Measurements from ENCODE around the gene PHC2.

PHC2 gene

DNA sequence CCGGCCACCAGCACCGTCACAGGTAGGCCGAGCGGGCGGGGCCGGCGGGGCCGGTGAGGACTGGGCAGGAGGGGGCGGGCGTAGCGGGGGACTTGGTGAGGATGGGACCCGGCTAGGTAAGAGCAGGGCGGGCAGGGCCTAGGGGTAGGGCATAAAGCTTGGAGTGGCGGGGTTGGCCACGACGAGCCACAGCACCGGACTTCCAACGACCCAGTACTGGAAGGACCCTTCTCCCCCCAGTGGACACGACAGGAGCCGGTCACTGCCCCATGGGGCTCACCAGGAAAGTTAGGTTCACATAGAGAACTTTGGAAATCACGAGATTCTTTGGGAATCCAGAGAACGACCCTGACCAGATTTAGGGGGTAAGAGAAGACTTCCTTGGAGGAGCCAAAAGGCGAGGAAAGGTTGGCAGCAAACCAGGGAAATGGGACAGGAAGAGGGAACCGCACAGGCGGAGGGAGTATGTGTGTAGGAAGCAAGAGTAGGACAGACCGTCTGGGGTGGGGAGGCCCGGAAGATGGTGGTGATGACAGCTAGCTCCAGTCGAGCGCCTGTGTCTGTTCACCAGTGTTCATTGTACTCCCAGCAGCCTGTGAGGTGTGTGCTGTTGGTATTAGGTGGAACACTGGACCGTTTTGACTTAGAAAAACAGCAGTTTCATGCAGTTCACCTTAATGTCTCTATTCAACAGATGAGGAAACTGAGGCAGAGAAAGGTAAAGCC lies 154.2 kb downstream of the PHC2 start:
- TF ChIP-seq, protein P1, sequence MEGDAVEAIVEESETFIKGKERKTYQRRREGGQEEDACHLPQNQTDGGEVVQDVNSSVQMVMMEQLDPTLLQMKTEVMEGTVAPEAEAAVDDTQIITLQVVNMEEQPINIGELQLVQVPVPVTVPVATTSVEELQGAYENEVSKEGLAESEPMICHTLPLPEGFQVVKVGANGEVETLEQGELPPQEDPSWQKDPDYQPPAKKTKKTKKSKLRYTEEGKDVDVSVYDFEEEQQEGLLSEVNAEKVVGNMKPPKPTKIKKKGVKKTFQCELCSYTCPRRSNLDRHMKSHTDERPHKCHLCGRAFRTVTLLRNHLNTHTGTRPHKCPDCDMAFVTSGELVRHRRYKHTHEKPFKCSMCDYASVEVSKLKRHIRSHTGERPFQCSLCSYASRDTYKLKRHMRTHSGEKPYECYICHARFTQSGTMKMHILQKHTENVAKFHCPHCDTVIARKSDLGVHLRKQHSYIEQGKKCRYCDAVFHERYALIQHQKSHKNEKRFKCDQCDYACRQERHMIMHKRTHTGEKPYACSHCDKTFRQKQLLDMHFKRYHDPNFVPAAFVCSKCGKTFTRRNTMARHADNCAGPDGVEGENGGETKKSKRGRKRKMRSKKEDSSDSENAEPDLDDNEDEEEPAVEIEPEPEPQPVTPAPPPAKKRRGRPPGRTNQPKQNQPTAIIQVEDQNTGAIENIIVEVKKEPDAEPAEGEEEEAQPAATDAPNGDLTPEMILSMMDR (IDR thresholded peaks at IDR 0.05; ENCODE audit: insufficient read depth, missing control alignments): no peak
- DNase-seq (ENCODE audit: insufficient read length, low spot score) (no peak), FAIRE-seq (no peak)

DNA sequence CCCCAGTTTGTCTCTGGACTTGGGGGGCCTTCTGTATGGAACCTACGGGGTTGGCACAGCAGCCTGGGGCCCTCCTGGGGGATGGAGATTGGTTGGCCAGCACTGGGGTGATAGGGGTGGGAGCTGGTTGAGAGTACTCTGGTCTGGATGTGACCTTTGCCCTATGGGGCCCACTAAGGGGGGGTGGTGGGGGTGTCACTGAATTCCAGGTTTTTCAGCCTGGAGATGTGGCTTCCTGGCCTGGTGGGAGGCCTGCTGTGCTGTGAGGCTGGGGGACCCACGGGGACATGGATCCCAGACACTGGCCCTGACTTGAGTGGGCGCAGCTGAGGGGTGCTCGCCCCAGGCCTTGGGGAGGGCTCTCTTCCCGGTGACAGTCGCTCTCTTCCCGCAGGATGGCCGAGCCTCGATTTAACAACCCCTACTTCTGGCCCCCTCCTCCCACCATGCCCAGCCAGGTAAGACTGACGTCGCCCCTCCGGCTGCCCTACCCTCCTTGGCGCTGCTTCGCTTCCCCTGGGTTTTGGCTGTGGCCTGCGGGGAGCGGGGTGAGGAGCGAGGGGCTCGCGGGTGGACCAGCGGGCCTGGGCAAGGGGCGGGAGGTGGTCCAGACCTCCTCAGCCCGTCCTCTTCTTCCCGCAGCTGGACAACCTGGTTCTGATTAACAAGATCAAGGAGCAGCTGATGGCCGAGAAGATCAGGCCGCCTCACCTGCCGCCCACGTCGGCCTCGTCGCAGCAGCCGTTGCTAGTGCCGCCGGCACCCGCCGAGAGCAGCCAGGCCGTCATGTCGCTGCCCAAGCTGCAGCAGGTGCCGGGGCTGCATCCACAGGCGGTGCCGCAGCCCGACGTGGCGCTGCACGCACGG lies 155.0 kb downstream of the PHC2 start:
- TF ChIP-seq, protein P1 (IDR thresholded peaks at IDR 0.05; ENCODE audit: insufficient read depth, missing control alignments): no peak

GRCh38 chr1:33275195-33275594 lies 155.7 kb downstream of the PHC2 start:
- DNase-seq (ENCODE audit: insufficient read length, low spot score) (no peak), FAIRE-seq (no peak)
- TF ChIP-seq, protein P1 (IDR thresholded peaks at IDR 0.05; ENCODE audit: insufficient read depth, missing control alignments): no peak

More for the DNA sequence above, 155.0 kb downstream of the PHC2 start:
- DNase-seq (ENCODE audit: insufficient read length, low spot score): no peak
- no peak for FAIRE-seq

DNA sequence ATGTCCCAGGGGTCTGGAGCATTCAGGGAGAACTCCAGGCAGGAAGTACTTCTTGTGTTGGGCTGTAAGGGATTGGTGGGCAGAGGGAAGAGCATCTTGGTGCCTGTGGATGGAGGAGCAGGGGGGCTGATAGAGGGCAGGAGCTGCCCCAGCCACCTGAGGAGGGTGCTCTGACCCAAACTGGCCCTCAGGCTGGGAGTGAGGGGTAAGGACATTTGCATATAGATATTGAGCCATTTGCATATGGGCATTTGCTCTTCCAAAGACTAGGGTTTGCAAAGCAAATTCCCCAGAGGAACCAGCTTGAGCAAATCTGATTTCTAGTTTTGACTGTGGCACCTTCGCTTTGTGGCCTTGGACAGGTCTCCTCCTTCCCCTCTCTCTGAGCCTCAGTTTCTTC lies 156.4 kb downstream of the PHC2 start:
- FAIRE-seq: no peak
- TF ChIP-seq, protein P1 (IDR thresholded peaks at IDR 0.05; ENCODE audit: insufficient read depth, missing control alignments): no peak
- no peak for DNase-seq (ENCODE audit: insufficient read length, low spot score)

DNA sequence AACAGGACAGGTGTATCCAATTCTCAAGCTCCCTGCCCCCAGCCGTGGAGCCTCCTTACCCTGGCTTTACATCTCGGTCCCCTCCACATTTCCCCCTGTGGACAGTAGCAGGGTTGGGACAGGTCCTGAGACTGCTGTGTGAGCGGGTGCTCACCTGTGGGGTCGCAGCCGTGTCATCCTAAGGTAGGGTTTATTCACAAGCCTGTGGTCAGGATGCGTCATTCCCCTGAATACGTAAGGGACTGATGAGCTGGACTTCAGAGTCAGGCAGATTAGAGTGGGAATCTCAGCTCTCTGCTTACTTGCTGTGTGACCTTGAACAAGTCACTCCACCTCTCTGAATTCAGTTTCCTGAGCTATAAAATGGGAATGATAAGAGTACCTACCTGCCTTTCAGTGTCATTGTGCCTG lies 156.9 kb downstream of the PHC2 start:
- TF ChIP-seq, protein P1 (IDR thresholded peaks at IDR 0.05; ENCODE audit: insufficient read depth, missing control alignments): no peak
- FAIRE-seq: no peak
- no peak for DNase-seq (ENCODE audit: insufficient read length, low spot score)

Measured in D721Med (cell line).